Muscle of arm (tissue), 14 donors: ENCODE results near the gene KRT6B. TPM values are rescaled to one million over a fixed set of nuclear protein-coding genes. Genes with fewer than 3 reads are reported as not detected.
"Not testable (repeated sequence)": the region's sequence is repeated elsewhere in the genome, so short reads cannot be mapped to it uniquely, and the experiment has no call there.

ENCODE experiments used
- DNase-seq: peaks from one replicate; pipeline ENCODE4 v3.0.0-alpha.2; 2013
- long read RNA-seq, 11 donors: transcript quantifications; one replicate each; lab custom pipeline, GENCODE V29; 2026
- polyA plus RNA-seq, 12 donors: library from polyadenylated mRNA; unstranded; fragments of 120-200 nt; gene quantifications; one replicate each; pipeline ENCODE4 v1.2.1, GENCODE V29; 2013; ENCODE audit not compliant: insufficient read length in 12 of 12

Gene KRT6B
- 1 to 10 TPM in 1 of 12 donors, under 1 TPM in 1, not detected in 10; 0.82 to 1.1 TPM for polyA plus RNA-seq
- long read RNA-seq, donor 1, result 0 reads
- long read RNA-seq, donor 2, result 0 reads
- long read RNA-seq, donor 3, result 0 reads
- long read RNA-seq, donor 4, result 0 reads
- long read RNA-seq, donor 5, result 0 reads
- long read RNA-seq, donor 6, result 0 reads
- long read RNA-seq, donor 7, result 0 reads
- long read RNA-seq, donor 8, result 0 reads
- long read RNA-seq, donor 9, result 0 reads
- long read RNA-seq, donor 10, result 0 reads
- long read RNA-seq, donor 11, result 0 reads

- no peak for DNase-seq
These were observed at the start of gene KRT6B for GRCh38 chr12:52452101-52452500. Gene KRT6B (minus strand): TSS chr12:52452146. CDS start chr12:52452078, 68 bp downstream.

- no peak for DNase-seq
These were observed 49.5 kb upstream of the KRT6B start for GRCh38 chr12:52501490-52501889.

GRCh38 chr12:52500574-52500973, 48.6 kb upstream of the KRT6B start:
- DNase-seq, result not testable (repeated sequence)

GRCh38 chr12:52499806-52500560, 48.0 kb upstream of the KRT6B start:
- no peak for DNase-seq

- no peak for DNase-seq
These were observed 47.0 kb upstream of the KRT6B start for GRCh38 chr12:52498946-52499345.

GRCh38 chr12:52497975-52498374, 46.0 kb upstream of the KRT6B start:
- no peak for DNase-seq

GRCh38 chr12:52496590-52497071, 44.7 kb upstream of the KRT6B start:
- no peak for DNase-seq

- no peak for DNase-seq
These were observed 44.1 kb upstream of the KRT6B start for GRCh38 chr12:52496054-52496453.

- DNase-seq, result no peak
These were observed 43.4 kb upstream of the KRT6B start for GRCh38 chr12:52495389-52495788.

GRCh38 chr12:52494518-52494917, 42.6 kb upstream of the KRT6B start:
- no peak for DNase-seq

GRCh38 chr12:52494100-52494499, 42.2 kb upstream of the KRT6B start:
- DNase-seq, result no peak

GRCh38 chr12:52493172-52493571, 41.2 kb upstream of the KRT6B start, which contains the start of gene KRT6A:
Gene KRT6A (minus strand): TSS chr12:52493257. CDS start chr12:52493188, 69 bp downstream.
- no peak for DNase-seq

GRCh38 chr12:52492405-52492804, 40.5 kb upstream of the KRT6B start:
- DNase-seq, result not testable (repeated sequence)

- not testable (repeated sequence) for DNase-seq
These were observed 39.5 kb upstream of the KRT6B start for GRCh38 chr12:52491495-52491894.

- no peak for DNase-seq
These were observed 36.8 kb upstream of the KRT6B start for GRCh38 chr12:52488736-52489135.

- not testable (repeated sequence) for DNase-seq
These were observed 35.9 kb upstream of the KRT6B start for GRCh38 chr12:52487744-52488443.

- DNase-seq, result no peak
These were observed 35.3 kb upstream of the KRT6B start for GRCh38 chr12:52487211-52487610.

- no peak for DNase-seq
These were observed 34.5 kb upstream of the KRT6B start for GRCh38 chr12:52486166-52487105.

GRCh38 chr12:52480073-52480472, 28.1 kb upstream of the KRT6B start:
- no peak for DNase-seq

- DNase-seq, result no peak
These were observed 25.7 kb upstream of the KRT6B start for GRCh38 chr12:52477651-52478050.

- DNase-seq, result no peak
These were observed 22.3 kb upstream of the KRT6B start for GRCh38 chr12:52474212-52474611.
